T47D (cell line): ENCODE data around the gene CREB5.

Experiments
- DNase-seq, 2 experiments: peaks; one replicate each; pipeline versions ENCODE4 v3.0.0 to v3.0.0-alpha.2; 2011 to 2012; ENCODE audit warnings: low read depth in 1 of 2, low spot score in 1 of 2
- JUND ChIP-seq: IDR thresholded peaks from 2 replicates; pipeline ENCODE4 v1.6.1; 2012; ENCODE audit warnings: low read depth
- in situ Hi-C: cut with HindIII; loops from 2 replicates; pipeline ENCODE4 v1.10.0; 2016; ENCODE audit warnings: low sequenced_read_pairs, low pct_unique_long_range_greater_than_20kb

CREB5 gene

DNA sequence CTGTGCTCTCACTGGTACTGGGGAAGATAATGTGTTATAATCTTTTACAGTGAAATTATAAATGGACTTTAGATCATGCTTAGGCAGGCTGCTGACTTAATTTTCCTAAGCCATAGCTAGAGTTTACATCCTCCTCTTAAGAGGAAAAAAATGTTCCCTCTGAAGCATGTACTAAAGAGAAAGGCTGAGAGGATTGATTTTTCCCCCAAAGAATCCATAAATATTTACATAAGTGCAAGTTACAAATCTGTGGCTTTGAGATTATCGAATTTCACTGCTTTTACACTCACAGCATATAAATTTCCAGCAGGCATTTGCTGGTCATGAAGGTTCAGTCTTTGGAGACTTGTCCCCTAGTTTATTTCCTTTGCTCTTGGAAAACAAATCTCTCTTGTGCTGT, 43.7 kb downstream of the CREB5 start:
- in situ Hi-C loops = no loop called here
- no peak for TF ChIP-seq JUND
- no peak for DNase-seq

DNA sequence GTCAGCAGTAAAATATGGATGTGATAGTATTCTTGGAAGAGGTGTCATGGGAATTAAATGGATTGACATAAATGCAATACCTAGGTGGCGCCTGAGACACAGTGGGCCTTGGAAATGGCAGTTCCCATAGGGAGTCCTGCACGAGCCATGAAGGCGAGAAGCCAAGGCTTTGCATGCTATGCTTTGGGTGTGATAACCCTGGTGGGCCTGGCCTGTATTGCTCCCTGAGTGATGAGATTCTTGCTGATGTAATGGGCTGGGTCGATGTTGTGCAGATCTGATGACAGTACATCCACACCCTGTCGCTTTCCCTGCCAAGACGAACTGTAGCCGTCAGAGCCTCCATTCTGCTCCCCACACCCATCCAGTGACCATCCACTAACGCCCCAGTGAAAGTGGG, 46.4 kb downstream of the CREB5 start:
- TF ChIP-seq JUND = no peak
- in situ Hi-C loops = no loop called here
- peak in 1 of 2 experiments; percentile 11 for DNase-seq

- DNase-seq = no peak
- in situ Hi-C loops = no loop called here
- no peak for TF ChIP-seq JUND
Measured at GRCh38 chr7:28459306-28459705, 47.0 kb downstream of the CREB5 start.

DNA sequence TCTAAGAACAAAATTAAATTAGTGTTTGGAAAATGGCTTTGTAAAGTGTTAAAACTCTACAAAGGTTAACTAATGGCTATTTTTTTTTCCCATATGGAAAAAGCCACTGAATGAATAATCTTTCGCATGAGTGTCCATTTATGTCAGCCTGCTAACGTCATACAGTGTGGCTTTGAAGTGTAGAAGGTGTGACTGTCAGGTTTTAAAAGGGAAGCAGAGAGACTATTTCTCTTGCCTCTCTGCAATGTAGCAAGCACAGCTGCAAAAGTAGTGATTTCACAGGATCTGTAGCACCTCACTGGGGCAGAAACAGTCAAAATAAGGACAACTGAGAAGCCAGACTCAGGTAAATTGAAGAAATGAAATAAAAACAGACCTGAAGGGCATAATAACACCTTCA, 53.4 kb downstream of the CREB5 start:
- no peak for TF ChIP-seq JUND
- in situ Hi-C loops = no loop called here
- DNase-seq = no peak

GRCh38 chr7:28466341-28466740, 54.0 kb downstream of the CREB5 start:
- no peak for DNase-seq
- in situ Hi-C loops = no loop called here
- TF ChIP-seq JUND = no peak

GRCh38 chr7:28466885-28467284, 54.6 kb downstream of the CREB5 start:
- in situ Hi-C loops = no loop called here
- no peak for TF ChIP-seq JUND
- DNase-seq = no peak

DNA sequence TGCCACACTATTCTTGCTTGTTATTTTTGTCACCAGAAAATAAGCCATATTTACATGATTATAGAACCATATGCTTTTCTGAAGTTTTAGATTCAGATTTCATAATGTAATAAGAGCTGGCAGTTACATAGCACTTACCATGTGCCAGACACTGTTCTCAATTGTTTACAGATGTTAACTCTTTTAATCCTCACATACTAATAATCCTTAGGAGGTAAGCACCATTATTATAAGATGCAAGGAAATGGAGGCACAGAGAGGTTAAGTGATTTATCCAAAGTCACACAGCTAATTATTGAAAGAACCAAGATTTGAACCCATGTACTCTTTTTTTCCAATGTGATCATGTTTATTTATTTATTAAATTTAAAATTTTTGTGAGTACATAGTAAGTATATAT, 57.2 kb downstream of the CREB5 start:
- in situ Hi-C loops = no loop called here
- TF ChIP-seq JUND = no peak
- DNase-seq = no peak

GRCh38 chr7:28470344-28470743, 58.0 kb downstream of the CREB5 start:
- no peak for DNase-seq
- in situ Hi-C loops = no loop called here
- TF ChIP-seq JUND = no peak

GRCh38 chr7:28472332-28472731, 60.0 kb downstream of the CREB5 start:
- TF ChIP-seq JUND = no peak
- DNase-seq = peak in 1 of 2 experiments; percentile 14
- in situ Hi-C loops = no loop called here

DNA sequence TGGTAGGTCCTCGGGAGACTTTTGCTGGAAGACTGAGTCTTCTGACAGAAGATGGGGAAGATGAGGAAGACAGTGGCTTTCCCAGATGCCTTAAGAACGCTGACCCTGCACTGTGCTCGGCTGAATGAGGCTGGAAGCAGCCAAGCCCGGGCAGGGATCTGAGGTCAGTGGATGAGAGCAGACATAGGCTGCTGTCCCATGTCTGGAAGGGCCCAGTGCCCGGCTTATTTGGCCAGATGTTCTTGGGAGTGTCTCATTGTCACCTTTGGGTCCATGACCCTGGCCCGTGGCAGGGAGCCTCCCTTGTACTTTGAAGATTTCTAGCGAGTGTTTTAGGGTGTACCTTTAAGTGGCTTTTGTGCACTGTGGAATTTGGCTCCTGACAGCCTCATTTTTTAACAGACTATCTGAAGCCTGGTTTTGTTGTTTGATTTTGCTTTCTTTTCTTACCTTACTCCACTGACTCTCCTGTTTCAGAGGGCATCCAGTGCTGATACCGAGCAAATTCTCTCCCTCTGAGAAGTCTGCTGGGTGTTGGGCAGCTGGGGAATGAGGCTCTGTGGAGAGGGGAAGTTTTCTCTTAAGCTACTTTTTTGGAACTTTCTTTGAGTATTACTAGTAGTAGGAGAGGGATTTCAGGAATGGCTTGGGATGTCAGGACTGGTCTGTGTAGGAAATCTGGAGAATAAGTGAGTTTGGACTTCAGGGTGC, 61.4 kb downstream of the CREB5 start:
- no peak for TF ChIP-seq JUND
- in situ Hi-C loops = no loop called here
- DNase-seq = no peak

GRCh38 chr7:28474282-28474638, 61.9 kb downstream of the CREB5 start:
- DNase-seq = no peak
- TF ChIP-seq JUND = no peak
- in situ Hi-C loops = no loop called here

DNA sequence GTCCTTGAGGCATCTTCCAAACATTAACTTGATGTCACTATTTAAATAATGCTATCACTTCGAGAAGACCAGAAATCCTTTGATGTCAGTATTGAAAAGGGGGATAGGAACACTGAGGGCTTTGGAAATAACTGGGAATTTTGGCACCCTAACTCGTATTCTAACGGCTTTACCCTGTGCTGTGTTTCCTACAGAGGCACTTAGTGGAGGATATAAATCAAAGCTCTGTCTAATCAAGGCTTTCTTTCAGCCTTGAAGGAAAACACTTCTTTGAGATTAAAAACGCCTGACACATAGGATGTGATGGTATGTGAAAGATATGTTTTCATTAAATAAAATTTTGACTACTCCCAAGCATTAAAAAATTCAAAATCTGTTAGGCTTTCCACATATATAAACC, 62.3 kb downstream of the CREB5 start:
- in situ Hi-C loops = no loop called here
- no peak for TF ChIP-seq JUND

GRCh38 chr7:28477041-28477442, 64.7 kb downstream of the CREB5 start:
- no peak for TF ChIP-seq JUND
- no peak for DNase-seq
- in situ Hi-C loops = no loop called here

More for the DNA sequence above, 62.3 kb downstream of the CREB5 start:
- no peak for DNase-seq

GRCh38 chr7:28478656-28479055, 66.3 kb downstream of the CREB5 start:
- TF ChIP-seq JUND = no peak
- in situ Hi-C loops = no loop called here
- DNase-seq = no peak
